ENCODE measurements around the gene FSIP1. TPM values are rescaled to one million over a fixed set of nuclear protein-coding genes. Genes with fewer than 3 reads are reported as not detected.

The FSIP1 gene
- total and polyA plus RNA-seq, 4 donors, result 3.6 to 7.3 (median 5.1) TPM

DNA sequence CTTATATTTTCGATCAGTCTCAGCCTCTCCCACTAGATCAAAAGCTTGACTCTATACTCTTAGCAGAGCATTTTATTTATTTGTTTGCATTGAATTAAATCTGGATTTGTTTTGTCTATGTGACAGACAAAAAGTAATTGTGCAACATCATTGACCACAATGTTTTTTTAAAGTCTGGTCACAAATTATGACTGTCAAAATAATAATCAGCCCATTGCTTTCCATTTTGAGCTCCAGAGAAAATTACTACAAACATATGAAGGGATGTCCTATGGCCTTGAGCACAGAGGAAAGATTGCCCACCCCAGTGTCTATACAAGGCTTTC lies 82.3 kb downstream of the FSIP1 start:
- DNase-seq (ENCODE audit: low read depth in 4 of 6, low spot score in 6 of 6), result no peak
- no peaks in the 10 kb centered on the region for H3K9me3 ChIP-seq (ENCODE audit: control insufficient read depth, insufficient read depth, low read length)
- H3K4me3 ChIP-seq (ENCODE audit: low read depth, low read length), result no peak overlapping the region
- no peaks in the 10 kb centered on the region for H3K36me3 ChIP-seq (ENCODE audit: control insufficient read depth, insufficient read depth, low read length)
- H3K27me3 ChIP-seq (ENCODE audit: control insufficient read depth, insufficient read depth, low read length), result no peaks in the 10 kb centered on the region
- H3K4me1 ChIP-seq (ENCODE audit: control insufficient read depth, insufficient read depth, low read length), result no peaks in the 10 kb centered on the region
- H3K27ac ChIP-seq (ENCODE audit: low read depth, low read length), result no peak overlapping the region
- WGBS (ENCODE audit: insufficient coverage), result no CpG with 5 or more reads among the region's 1 CpG

DNA sequence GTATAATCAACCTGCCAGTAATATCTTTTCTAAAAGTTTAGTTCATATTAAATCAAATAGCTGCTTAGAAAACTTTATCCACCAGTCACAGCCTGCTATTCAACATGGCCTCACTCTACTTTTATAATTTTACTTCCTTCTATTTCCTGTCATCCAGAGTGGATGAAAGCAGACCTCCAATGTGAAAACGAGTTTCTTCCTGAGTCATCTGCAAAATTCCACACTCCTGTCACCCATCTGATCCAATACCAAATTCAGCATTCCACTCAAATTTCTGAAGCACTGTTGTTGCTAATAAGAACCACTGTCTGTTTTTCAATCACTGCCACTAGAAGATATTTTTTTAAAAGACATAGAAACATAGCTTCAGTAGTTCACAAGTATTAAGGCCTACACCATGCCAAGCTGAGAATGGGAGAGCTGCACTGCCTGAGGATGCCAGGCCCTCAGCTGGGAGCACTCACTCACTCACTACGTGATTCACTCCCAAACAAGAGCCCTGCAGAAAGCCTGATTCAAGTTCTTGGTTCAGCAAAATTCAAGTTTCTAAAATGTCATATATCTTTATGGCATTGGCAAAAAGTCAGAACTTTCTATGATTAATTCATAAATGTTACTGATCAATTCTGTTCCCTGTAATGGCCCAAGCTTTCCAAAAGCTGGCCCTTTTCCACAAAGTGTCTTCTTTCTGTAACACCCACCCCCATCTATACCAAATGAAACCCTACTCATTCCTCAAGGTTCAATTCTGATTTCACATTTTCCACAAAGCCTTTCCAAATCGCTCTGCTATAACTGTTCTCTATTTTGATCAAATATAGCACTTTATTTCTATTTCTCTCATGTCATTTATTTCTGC lies 82.9 kb downstream of the FSIP1 start:
- H3K27me3 ChIP-seq (ENCODE audit: control insufficient read depth, insufficient read depth, low read length), result no peaks in the 10 kb centered on the region
- 79% methylated on average over 3 of the region's 3 CpGs for WGBS (ENCODE audit: insufficient coverage)
- no peaks in the 10 kb centered on the region for H3K36me3 ChIP-seq (ENCODE audit: control insufficient read depth, insufficient read depth, low read length)
- H3K27ac ChIP-seq (ENCODE audit: low read depth, low read length), result no peak overlapping the region
- no peaks in the 10 kb centered on the region for H3K9me3 ChIP-seq (ENCODE audit: control insufficient read depth, insufficient read depth, low read length)
- DNase-seq (ENCODE audit: low read depth in 4 of 6, low spot score in 6 of 6), result no peak
- H3K4me3 ChIP-seq (ENCODE audit: low read depth, low read length), result no peak overlapping the region
- H3K4me1 ChIP-seq (ENCODE audit: control insufficient read depth, insufficient read depth, low read length), result no peaks in the 10 kb centered on the region

DNA sequence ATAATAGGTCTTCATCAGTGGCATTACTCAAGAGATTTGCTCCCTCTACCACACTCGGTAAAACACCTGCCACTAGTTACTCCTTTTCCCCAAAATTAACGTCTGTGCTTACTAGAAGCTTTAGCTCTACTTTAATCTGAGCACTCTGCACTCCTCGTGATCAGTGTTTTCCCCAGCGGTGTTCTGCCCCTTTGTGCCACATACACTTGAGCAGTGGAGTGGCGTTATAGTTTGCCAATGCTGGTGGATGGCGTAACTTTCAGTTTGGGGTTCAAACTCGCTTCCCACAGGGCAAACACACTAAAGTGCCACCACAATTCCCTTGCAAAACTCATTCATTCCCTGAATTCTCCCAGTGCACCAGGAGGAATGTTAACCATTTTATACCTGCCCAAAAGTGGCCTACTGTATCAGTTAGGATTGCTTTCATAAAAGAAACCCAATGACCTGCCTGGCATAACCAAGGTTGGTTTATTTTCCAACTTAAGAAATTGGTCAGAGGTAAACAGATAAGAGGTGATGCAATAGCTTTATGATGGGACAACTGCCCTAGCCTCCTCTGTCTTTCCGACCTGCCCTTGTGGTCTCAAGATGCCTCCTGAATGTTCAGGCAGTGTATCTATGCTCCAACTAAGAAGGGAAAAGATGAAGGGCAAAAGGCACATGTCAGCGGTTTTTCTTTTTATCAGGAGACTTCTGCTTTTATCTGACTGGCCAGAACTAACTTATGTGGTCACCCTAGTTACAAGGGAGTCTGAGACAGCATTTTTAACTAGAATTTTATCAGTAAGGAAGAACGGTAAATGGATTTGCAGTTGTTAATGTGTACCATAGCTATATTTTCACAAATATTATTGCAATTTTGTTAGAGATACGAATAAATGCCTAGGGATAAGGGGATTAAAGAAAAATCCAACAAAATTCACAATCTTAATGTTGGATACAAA lies 83.9 kb downstream of the FSIP1 start:
- no peaks in the 10 kb centered on the region for H3K4me1 ChIP-seq (ENCODE audit: control insufficient read depth, insufficient read depth, low read length)
- no peak overlapping the region for H3K27ac ChIP-seq (ENCODE audit: low read depth, low read length)
- no peak for DNase-seq (ENCODE audit: low read depth in 4 of 6, low spot score in 6 of 6)
- H3K4me3 ChIP-seq (ENCODE audit: low read depth, low read length), result no peak overlapping the region
- 81% methylated on average over 7 of the region's 11 CpGs for WGBS (ENCODE audit: insufficient coverage)
- H3K27me3 ChIP-seq (ENCODE audit: control insufficient read depth, insufficient read depth, low read length), result no peaks in the 10 kb centered on the region
- no peaks in the 10 kb centered on the region for H3K36me3 ChIP-seq (ENCODE audit: control insufficient read depth, insufficient read depth, low read length)
- no peaks in the 10 kb centered on the region for H3K9me3 ChIP-seq (ENCODE audit: control insufficient read depth, insufficient read depth, low read length)

DNA sequence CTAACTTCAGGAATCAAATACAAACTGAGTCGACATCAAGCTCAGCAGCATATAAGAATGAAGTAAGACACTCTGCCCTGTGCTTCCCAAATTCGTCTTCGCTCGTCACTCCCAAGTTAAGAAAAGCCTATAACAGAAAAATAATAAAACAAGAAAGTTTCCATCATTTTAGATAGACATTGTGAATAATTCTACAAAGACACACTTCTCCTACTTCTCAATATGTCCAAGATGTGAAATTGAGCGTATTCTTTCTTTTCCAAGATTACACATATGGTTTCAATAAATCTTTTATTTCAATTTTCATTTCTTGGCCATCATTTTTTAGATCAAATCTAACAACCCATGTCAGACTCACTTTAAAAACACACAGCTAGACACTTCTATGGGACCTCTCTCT lies 85.1 kb downstream of the FSIP1 start:
- H3K4me1 ChIP-seq (ENCODE audit: control insufficient read depth, insufficient read depth, low read length), result peaks cover 3% of the 10 kb centered on the region
- H3K36me3 ChIP-seq (ENCODE audit: control insufficient read depth, insufficient read depth, low read length), result no peaks in the 10 kb centered on the region
- no peaks in the 10 kb centered on the region for H3K27me3 ChIP-seq (ENCODE audit: control insufficient read depth, insufficient read depth, low read length)
- 100% methylated on average over 2 of the region's 5 CpGs for WGBS (ENCODE audit: insufficient coverage)
- no peak overlapping the region for H3K4me3 ChIP-seq (ENCODE audit: low read depth, low read length)
- H3K27ac ChIP-seq (ENCODE audit: low read depth, low read length), result no peak overlapping the region
- H3K9me3 ChIP-seq (ENCODE audit: control insufficient read depth, insufficient read depth, low read length), result no peaks in the 10 kb centered on the region
- DNase-seq (ENCODE audit: low read depth in 4 of 6, low spot score in 6 of 6), result no peak

DNA sequence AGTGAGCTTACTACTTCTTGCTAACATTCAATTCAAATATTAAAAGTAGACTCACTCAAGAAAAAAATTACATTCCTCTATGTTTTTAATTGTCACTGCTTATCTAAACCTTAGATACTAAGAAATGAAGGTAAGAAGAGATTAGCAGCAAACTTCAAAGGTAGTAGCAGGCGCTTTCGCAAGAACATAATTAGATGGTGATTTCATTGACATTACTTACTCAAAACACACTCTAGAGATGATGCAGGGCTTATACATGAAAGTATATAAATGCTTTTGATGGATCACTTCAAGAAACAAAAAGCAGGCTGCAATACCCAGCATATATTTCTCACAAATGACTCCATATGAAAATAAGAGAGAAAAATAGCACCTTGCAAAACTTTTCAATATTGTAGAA lies 86.8 kb downstream of the FSIP1 start:
- Histone ChIP-seq H3K4me3 (ENCODE audit: low read depth, low read length) (no peak overlapping the region), H3K4me1 (ENCODE audit: control insufficient read depth, insufficient read depth, low read length) (peaks cover 4% of the 10 kb centered on the region), H3K27ac (ENCODE audit: low read depth, low read length) (no peak overlapping the region), H3K9me3 (ENCODE audit: control insufficient read depth, insufficient read depth, low read length) (no peaks in the 10 kb centered on the region), H3K27me3 (ENCODE audit: control insufficient read depth, insufficient read depth, low read length) (no peaks in the 10 kb centered on the region), H3K36me3 (ENCODE audit: control insufficient read depth, insufficient read depth, low read length) (no peaks in the 10 kb centered on the region)
- WGBS (ENCODE audit: insufficient coverage), result no CpG with 5 or more reads among the region's 2 CpGs
- no peak for DNase-seq (ENCODE audit: low read depth in 4 of 6, low spot score in 6 of 6)

DNA sequence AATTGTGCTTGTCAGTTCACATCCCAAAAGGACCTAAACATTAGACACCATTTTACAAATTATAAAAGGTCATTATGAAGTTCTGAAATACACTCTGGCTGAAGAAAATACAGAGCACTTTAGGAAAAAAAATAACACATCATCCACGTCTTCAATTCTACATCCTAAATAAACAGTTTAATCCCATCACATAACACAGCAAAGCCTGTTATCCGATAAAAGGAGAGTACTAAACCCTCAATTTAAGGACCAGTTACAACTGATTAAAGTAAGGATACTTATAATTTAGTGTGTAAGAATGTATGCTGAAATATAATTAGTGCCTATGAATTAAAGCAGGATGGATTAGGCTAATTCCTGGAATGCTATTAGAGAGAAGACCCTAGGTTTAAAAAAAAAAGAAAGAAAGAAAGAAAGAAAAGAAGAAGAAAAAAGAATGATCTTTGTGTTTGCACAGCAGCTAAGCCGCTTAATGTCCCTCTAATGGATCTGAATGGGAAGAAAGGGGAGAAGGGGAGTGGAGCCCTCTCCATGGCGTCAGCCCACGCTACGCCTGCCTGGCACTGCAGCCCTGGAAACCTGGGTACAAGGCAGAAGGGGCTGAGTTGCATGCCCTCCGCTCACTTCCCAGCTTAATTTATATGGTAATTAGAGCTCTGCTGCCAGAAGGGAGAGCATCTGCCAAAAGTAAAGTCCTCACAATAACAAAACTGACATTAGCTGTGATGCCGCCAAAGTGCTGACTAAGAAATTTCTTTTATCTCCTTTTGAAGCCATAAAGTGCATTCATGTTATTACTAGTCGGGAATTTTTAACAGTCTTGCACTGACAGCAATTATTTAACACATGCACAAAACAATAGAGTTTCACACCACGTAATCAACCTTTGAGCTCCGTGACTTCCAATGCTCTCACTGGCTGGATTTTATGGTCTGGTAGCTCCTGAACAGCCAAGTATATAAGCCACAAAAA lies 90.0 kb downstream of the FSIP1 start:
- Histone ChIP-seq H3K36me3 (ENCODE audit: control insufficient read depth, insufficient read depth, low read length) (no peaks in the 10 kb centered on the region), H3K27ac (ENCODE audit: low read depth, low read length) (no peak overlapping the region), H3K4me3 (ENCODE audit: low read depth, low read length) (no peak overlapping the region), H3K4me1 (ENCODE audit: control insufficient read depth, insufficient read depth, low read length) (peaks cover 8% of the 10 kb centered on the region), H3K27me3 (ENCODE audit: control insufficient read depth, insufficient read depth, low read length) (no peaks in the 10 kb centered on the region), H3K9me3 (ENCODE audit: control insufficient read depth, insufficient read depth, low read length) (no peaks in the 10 kb centered on the region)
- peak in 5 of 6 donors; percentile 52 to 96 (median 77) for DNase-seq (ENCODE audit: low read depth in 4 of 6, low spot score in 6 of 6)
- WGBS (ENCODE audit: insufficient coverage), result 38% methylated on average over 1 of the region's 11 CpGs

GRCh38 chr15:39690881-39691634 lies 91.6 kb downstream of the FSIP1 start:
- Histone ChIP-seq H3K36me3 (ENCODE audit: control insufficient read depth, insufficient read depth, low read length) (no peaks in the 10 kb centered on the region), H3K27ac (ENCODE audit: low read depth, low read length) (peak overlapping the region; percentile 61), H3K4me3 (ENCODE audit: low read depth, low read length) (no peak overlapping the region), H3K4me1 (ENCODE audit: control insufficient read depth, insufficient read depth, low read length) (peaks cover 8% of the 10 kb centered on the region), H3K9me3 (ENCODE audit: control insufficient read depth, insufficient read depth, low read length) (no peaks in the 10 kb centered on the region), H3K27me3 (ENCODE audit: control insufficient read depth, insufficient read depth, low read length) (no peaks in the 10 kb centered on the region)
- peak in 5 of 6 donors; percentile 62 to 87 (median 75) for DNase-seq (ENCODE audit: low read depth in 4 of 6, low spot score in 6 of 6)
- WGBS (ENCODE audit: insufficient coverage), result 38% methylated on average over 5 of the region's 6 CpGs

GRCh38 chr15:39687965-39688364 lies 94.7 kb downstream of the FSIP1 start:
- Histone ChIP-seq H3K36me3 (ENCODE audit: control insufficient read depth, insufficient read depth, low read length) (no peaks in the 10 kb centered on the region), H3K4me3 (ENCODE audit: low read depth, low read length) (no peak overlapping the region), H3K27ac (ENCODE audit: low read depth, low read length) (no peak overlapping the region), H3K4me1 (ENCODE audit: control insufficient read depth, insufficient read depth, low read length) (peaks cover 8% of the 10 kb centered on the region), H3K27me3 (ENCODE audit: control insufficient read depth, insufficient read depth, low read length) (no peaks in the 10 kb centered on the region), H3K9me3 (ENCODE audit: control insufficient read depth, insufficient read depth, low read length) (no peaks in the 10 kb centered on the region)
- no CpG with 5 or more reads among the region's 2 CpGs for WGBS (ENCODE audit: insufficient coverage)
- DNase-seq (ENCODE audit: low read depth in 4 of 6, low spot score in 6 of 6), result no peak

Data from spinal cord (tissue), 10 donors.